GM21526 (cell line): Measurements from ENCODE around the gene FDPS.

Experiments
- ATAC-seq: cut with Tn5 transposase; IDR thresholded peaks from one replicate; pipeline ENCODE4 v1.9.1; 2021; ENCODE audit warnings: moderate library complexity; ENCODE audit not compliant: unreplicated experiment, low FRiP score

The FDPS gene

GRCh38 chr1:155308493-155309422, at the start of gene FDPS:
Gene FDPS (plus strand): TSS chr1:155308866. CDS start chr1:155309790, 924 bp downstream.
- peak; percentile 93 for ATAC-seq

- no peak for ATAC-seq
Observed at GRCh38 chr1:155260276-155260675, 48.4 kb upstream of the FDPS start.

DNA sequence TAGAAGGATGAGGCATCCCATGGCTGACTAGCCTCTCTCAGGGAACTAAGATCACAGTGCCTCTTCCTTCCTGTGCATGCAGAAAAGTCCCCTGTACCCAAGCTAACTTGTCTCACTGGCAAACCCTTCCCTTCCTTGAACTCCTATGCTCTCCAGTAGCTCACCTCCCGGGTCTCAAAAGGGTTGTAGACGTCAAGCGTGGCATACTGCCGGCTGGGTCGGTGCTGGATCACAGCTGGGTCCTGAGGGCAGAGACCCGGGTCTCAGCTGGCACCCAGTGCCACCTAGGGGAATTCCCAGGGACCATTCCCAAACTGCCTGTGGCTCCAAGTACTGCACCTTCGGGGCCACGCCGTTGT, 47.2 kb upstream of the FDPS start:
- ATAC-seq, result peak; percentile 4

DNA sequence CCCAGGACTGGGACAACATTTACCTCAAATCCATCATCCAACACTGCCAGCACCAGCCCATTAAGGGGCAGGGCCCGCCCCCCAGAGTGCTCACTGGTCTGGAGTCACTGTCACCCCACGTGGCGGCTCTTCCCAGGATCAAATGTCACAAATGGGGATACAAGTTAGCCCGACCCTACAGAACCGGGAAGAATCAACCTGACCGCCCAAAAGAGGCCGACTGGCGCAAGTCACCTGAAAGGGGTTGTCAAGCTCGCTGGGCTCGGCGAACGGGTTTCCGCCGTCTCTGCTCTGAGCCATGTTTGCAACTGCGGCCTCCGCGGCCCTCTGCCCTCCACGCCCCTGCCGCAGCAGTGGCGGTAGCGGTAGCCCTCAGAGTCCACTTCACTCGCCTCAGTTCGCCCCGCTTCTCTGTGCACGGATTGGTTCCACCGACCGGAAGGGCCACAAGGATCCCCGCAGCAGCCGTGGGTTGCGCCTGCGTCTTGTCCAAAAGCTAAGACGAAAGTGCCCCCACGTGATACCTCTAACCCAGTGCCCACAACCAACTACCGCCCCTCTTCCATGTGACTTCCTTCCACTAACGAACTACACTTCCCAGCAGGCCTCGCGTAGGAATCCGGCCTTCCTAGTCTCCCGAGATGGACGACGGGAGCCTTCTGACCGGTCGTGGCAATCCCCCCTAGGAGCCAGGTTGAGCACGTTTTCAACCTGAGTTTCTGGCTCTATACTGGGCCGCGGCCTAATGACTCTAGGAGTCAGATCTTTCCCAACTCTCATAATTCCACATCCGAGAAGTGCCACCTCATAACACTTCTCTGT, 46.6 kb upstream of the FDPS start, which contains the start of gene SCAMP3:
Gene SCAMP3, minus strand, starts transcription at position 509 of the 822 bp plus-strand sequence. Its CDS starts 209 bp downstream, at position 300.
- ATAC-seq, result peak; percentile 79

GRCh38 chr1:155263067-155263466, 45.6 kb upstream of the FDPS start:
- no peak for ATAC-seq

GRCh38 chr1:155266553-155266952, 42.1 kb upstream of the FDPS start:
- no peak for ATAC-seq

GRCh38 chr1:155267373-155267772, 41.3 kb upstream of the FDPS start:
- no peak for ATAC-seq

- ATAC-seq, result no peak
Observed at GRCh38 chr1:155268630-155269029, 40.0 kb upstream of the FDPS start.

DNA sequence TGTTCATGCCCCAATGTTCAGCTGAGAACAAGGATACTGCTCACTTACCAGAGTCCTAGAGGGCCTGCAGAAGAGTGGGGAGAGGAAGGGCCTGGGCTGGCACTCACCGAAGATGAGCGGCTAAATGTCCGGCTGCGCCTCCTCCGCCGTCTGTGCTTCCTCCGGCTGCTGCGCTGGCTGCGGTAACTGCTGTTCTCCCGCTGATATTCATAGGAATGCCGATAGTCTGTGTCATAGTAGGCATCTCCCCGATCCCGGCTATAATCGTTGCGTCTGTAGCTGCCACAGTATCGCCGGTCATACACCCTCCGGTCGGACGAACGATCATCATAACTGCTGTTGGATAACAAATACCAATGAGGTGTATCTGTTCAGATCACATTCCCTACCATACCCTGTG, 39.3 kb upstream of the FDPS start:
- no peak for ATAC-seq

- peak; percentile 19 for ATAC-seq
Observed at GRCh38 chr1:155272466-155273342, 36.0 kb upstream of the FDPS start.

- ATAC-seq, result peak; percentile 74
Observed at GRCh38 chr1:155273343-155274245, 35.1 kb upstream of the FDPS start, which contains the start of gene CLK2. Gene CLK2 (minus strand): TSS chr1:155273504. CDS start chr1:155270977, 2,527 bp downstream.

DNA sequence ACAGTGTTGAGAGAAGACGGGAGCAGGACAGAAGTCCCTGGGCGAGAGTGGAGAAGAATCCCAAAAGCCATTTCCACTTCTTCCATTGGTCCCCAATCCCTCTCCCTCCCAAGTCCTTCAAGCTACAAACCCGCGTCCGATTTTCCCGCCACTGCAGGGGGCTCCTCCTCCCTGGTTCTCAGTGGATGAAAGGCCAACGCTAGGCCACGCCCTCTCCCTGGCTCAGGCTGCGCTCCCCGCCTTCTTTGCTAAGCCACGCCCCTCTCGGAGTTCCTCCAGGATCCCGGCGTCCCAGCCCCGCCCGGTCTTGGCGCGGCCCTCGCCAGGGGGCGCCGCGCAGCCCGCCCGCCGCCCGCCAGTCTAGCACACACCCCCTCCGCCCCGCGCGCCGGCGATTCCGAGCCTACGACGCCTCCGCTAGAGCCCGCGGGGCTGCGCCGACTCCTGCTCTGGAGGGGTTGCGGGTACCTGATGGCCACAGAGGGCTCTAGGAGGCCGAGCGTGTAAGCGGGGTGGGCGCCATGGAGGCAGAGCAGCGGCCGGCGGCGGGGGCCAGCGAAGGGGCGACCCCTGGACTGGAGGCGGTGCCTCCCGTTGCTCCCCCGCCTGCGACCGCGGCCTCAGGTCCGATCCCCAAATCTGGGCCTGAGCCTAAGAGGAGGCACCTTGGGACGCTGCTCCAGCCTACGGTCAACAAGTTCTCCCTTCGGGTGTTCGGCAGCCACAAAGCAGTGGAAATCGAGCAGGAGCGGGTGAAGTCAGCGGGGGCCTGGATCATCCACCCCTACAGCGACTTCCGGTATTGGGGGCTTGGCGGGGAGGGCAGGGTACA, 31.4 kb upstream of the FDPS start, which contains the start of gene HCN3:
Gene HCN3, plus strand, starts transcription at position 394 of the 832 bp plus-strand sequence. Its CDS starts 128 bp downstream, at position 522.
- ATAC-seq, result peak; percentile 48

DNA sequence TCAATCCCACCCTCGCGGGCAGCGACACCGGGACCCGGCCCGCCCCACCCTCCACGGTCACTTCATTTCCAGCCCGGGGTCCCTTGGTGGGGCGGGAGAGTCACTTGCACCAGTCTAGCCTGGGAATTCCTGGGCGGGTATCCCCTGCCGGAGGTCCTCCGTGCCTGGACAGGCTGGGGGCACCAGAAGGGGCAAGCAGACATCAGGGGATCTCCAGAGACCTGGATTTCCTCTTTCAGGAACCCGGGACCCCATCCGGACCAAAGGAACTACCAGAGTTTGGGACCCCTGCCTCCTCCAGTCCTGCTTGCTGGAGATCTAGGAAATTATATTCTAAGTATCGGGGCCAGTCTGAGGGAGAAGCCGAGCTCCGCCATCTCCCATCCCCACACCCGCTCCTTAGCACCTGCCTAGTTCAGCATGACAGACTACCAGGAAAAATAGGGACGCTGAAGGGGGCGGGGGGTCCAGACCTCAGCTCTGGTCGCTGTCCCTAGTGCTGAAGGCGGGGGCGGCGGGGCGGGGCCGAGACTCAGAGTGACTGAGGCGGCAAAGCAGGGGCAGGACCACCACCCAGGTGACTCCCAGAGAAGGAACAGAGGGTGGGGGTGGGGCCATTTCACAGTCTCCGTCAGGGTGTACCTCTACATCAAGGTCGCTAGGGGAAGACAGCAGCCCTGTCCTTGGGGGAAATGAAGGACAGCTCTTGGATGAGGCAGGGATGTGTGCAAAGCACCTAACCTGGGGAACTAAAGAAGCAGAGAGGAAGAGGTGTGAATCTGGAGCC, 30.6 kb upstream of the FDPS start:
- no peak for ATAC-seq

DNA sequence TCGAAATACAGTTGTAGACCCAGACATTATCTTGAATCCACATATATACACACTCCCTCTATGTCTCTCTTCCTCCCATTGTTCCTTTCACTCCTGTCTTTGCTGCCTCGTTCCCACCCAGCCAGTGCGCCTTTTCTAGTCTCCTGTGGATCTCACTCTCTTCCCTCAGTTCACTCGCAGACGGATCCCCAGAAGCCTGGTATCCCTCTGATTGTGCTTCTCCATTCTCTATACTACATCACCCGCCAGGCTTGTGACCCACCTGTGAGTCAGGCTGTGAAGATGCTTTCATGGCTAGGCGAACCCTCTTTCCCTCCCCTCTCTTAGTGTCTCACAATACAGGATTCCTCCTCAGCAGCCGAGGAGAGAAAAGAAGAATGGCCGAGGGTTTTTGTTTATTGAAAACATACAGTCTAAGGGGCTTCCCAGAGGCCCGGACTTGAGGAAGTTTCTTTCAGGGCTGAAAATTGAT, 29.9 kb upstream of the FDPS start:
- ATAC-seq, result no peak

GRCh38 chr1:155279268-155279667, 29.4 kb upstream of the FDPS start:
- ATAC-seq, result no peak

DNA sequence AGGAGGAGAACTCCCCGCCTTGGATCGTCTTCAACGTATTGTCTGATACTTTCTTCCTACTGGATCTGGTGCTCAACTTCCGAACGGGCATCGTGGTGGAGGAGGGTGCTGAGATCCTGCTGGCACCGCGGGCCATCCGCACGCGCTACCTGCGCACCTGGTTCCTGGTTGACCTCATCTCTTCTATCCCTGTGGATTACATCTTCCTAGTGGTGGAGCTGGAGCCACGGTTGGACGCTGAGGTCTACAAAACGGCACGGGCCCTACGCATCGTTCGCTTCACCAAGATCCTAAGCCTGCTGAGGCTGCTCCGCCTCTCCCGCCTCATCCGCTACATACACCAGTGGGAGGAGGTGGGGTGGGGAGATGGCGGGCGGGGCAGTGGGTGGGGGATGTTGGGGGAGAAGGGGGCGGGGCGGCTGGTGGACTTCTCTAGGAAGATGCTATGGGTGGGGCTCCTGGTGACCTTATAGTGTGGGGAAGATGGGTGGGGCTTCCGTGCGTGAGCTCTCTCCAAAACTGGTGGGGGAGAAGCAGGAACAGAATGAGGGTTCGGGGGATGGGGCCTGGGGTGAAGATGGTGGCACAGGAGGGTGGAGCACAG, 26.1 kb upstream of the FDPS start:
- ATAC-seq, result no peak

- ATAC-seq, result no peak
Observed at GRCh38 chr1:155284476-155284875, 24.2 kb upstream of the FDPS start.
